OCI-LY1 (cell line): Measurements from ENCODE around the gene NT5C2.

ENCODE experiments used
- H2AFZ ChIP-seq: fragments of 200-600 bp; sonication (generic), shearing (Covaris generic); 2 replicates; pipeline ENCODE4 v1.6.0; 2014; ENCODE audit warnings: antibody characterized with exemption, mild to moderate bottlenecking, low read length
- H3F3A ChIP-seq: fragments of 200-600 bp; sonication (generic), shearing (Covaris generic); 2 replicates; pipeline ENCODE4 v1.6.0; 2014; ENCODE audit warnings: mild to moderate bottlenecking, antibody characterized with exemption, low read length, moderate library complexity; ENCODE audit not compliant: insufficient read depth
- H3K27ac ChIP-seq: fragments of 200-600 bp; sonication (generic); 2 replicates; pipeline ENCODE4 v1.5.1; 2014; ENCODE audit warnings: low read length, mixed run types, mild to moderate bottlenecking, low read depth; ENCODE audit not compliant: poor library complexity, severe bottlenecking
- H3K27me3 ChIP-seq: fragments of 200-600 bp; sonication (generic); 2 replicates; pipeline ENCODE4 v1.6.0; 2014; ENCODE audit warnings: antibody characterized with exemption, mild to moderate bottlenecking, low read length, moderate library complexity; ENCODE audit not compliant: insufficient read depth
- H3K36me3 ChIP-seq: fragments of 200-600 bp; sonication (generic); 2 replicates; pipeline ENCODE4 v1.6.1; 2014; ENCODE audit warnings: mild to moderate bottlenecking, antibody characterized with exemption, low read length, moderate library complexity, mixed read lengths; ENCODE audit not compliant: insufficient read depth
- H3K4me1 ChIP-seq: fragments of 200-600 bp; sonication (generic); 2 replicates; pipeline ENCODE4 v1.5.1; 2014; ENCODE audit warnings: mild to moderate bottlenecking, low read length, moderate library complexity; ENCODE audit not compliant: insufficient read depth, severe bottlenecking
- H3K4me2 ChIP-seq: fragments of 200-600 bp; sonication (generic), shearing (Covaris generic); 2 replicates; pipeline ENCODE4 v1.6.1; 2014; ENCODE audit warnings: low read length
- H3K4me3 ChIP-seq: fragments of 200-600 bp; sonication (generic); 2 replicates; pipeline ENCODE4 v1.5.1; 2014; ENCODE audit warnings: low read length, low read depth, mild to moderate bottlenecking, mixed read lengths; ENCODE audit not compliant: poor library complexity, severe bottlenecking
- H3K79me2 ChIP-seq: fragments of 200-600 bp; shearing (Covaris generic); 2 replicates; pipeline ENCODE4 v1.6.1; 2016; ENCODE audit warnings: mixed run types, low read length, mixed read lengths; ENCODE audit not compliant: insufficient read depth
- H3K9ac ChIP-seq: fragments of 200-600 bp; sonication (generic), shearing (Covaris generic); 2 replicates; pipeline ENCODE4 v1.6.1; 2014; ENCODE audit warnings: mild to moderate bottlenecking, low read length, mixed read lengths
- H3K9me2 ChIP-seq: fragments of 200-600 bp; sonication (generic), shearing (Covaris generic); 2 replicates; pipeline ENCODE4 v1.6.1; 2014; ENCODE audit warnings: low read depth, mild to moderate bottlenecking, low read length, mixed read lengths
- H3K9me3 ChIP-seq: fragments of 200-600 bp; shearing (Covaris generic); 2 replicates; pipeline ENCODE4 v1.6.1; 2014; ENCODE audit warnings: low read length, mixed read lengths
- H4K20me1 ChIP-seq: fragments of 200-600 bp; sonication (generic), shearing (Covaris generic); 2 replicates; pipeline ENCODE4 v1.6.0; 2016; ENCODE audit warnings: mild to moderate bottlenecking, low read length; ENCODE audit not compliant: insufficient read depth
- EZH2 ChIP-seq: fragments of 200-600 bp; sonication (generic), shearing (Covaris generic); IDR thresholded peaks from 2 replicates; pipeline ENCODE4 v1.8.0; 2017; ENCODE audit warnings: borderline replicate concordance, mixed run types, mild to moderate bottlenecking, antibody characterized with exemption, low read length, moderate library complexity, mixed read lengths
- TF ChIP-seq, protein P1 (sequence below): fragments of 200-600 bp; sonication (generic), shearing (Covaris generic); IDR thresholded peaks from 2 replicates; pipeline ENCODE4 v1.5.1; 2017; ENCODE audit warnings: mild to moderate bottlenecking, antibody characterized with exemption, low read length, moderate library complexity, mixed read lengths

The NT5C2 gene

DNA sequence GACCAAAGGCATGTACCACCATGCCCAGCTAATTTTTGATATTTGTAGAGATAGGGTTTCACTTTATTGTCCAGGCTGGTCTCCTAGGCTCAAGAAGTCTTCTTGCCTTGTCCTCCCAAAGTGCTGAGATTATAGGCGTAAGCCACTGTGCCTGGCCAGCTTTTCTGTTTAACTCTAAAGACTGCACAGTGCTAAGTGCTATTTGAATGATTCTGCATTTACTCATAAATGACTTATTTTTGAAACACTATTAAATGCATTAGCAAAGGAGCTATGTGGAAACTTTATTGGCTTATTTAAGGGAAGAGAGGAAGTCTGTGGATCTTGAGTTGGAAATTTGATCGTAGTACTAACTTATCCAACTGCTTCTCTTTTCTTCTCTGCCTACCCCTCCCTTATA, 89.1 kb downstream of the NT5C2 start:
- Histone ChIP-seq H3K9me3 (no peaks in the 10 kb centered on the region), H3K79me2 (no peaks in the 10 kb centered on the region), H3K4me1 (no peaks in the 10 kb centered on the region), H3K4me2 (no peak overlapping the region), H3K36me3 (peaks cover 36% of the 10 kb centered on the region), H3K9me2 (no peaks in the 10 kb centered on the region), H3K9ac (no peak overlapping the region), H3F3A (no peaks in the 10 kb centered on the region), H3K4me3 (no peak overlapping the region), H3K27me3 (no peaks in the 10 kb centered on the region), H3K27ac (no peak overlapping the region), H4K20me1 (no peaks in the 10 kb centered on the region), H2AFZ (no peak overlapping the region)
- TF ChIP-seq EZH2: no peak
- TF ChIP-seq, protein P1, sequence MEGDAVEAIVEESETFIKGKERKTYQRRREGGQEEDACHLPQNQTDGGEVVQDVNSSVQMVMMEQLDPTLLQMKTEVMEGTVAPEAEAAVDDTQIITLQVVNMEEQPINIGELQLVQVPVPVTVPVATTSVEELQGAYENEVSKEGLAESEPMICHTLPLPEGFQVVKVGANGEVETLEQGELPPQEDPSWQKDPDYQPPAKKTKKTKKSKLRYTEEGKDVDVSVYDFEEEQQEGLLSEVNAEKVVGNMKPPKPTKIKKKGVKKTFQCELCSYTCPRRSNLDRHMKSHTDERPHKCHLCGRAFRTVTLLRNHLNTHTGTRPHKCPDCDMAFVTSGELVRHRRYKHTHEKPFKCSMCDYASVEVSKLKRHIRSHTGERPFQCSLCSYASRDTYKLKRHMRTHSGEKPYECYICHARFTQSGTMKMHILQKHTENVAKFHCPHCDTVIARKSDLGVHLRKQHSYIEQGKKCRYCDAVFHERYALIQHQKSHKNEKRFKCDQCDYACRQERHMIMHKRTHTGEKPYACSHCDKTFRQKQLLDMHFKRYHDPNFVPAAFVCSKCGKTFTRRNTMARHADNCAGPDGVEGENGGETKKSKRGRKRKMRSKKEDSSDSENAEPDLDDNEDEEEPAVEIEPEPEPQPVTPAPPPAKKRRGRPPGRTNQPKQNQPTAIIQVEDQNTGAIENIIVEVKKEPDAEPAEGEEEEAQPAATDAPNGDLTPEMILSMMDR: no peak

DNA sequence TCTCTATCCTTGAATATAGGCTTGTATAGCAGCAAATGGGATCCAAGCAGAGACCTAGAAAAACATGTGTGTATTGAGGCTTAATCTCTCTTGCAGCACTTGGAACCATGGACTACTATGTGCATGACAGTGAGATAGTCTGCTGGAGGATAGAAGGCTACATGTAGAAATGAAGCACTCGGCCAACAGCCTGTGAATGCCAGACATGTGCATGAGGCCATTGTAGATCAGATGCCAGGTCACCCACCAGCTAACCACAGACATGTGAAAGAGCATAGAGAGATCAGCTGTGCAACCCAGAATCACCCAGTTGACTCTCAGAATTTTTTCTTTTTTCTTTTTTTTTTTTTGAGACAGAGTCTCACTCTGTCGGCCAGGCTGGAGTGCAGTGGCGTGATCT, 90.9 kb downstream of the NT5C2 start:
- Histone ChIP-seq H3K36me3 (peaks cover 54% of the 10 kb centered on the region), H3K79me2 (no peaks in the 10 kb centered on the region), H3F3A (no peaks in the 10 kb centered on the region), H3K9me3 (no peaks in the 10 kb centered on the region), H4K20me1 (no peaks in the 10 kb centered on the region), H3K27ac (no peak overlapping the region), H3K4me2 (no peak overlapping the region), H2AFZ (no peak overlapping the region), H3K4me3 (no peak overlapping the region), H3K9ac (no peak overlapping the region), H3K9me2 (no peaks in the 10 kb centered on the region), H3K27me3 (no peaks in the 10 kb centered on the region), H3K4me1 (no peaks in the 10 kb centered on the region)
- TF ChIP-seq EZH2: no peak
- TF ChIP-seq, protein P1: no peak

- H3F3A ChIP-seq: no peaks in the 10 kb centered on the region
- no peak overlapping the region for H2AFZ ChIP-seq
- TF ChIP-seq, protein P1: no peak
- no peak for TF ChIP-seq EZH2
- no peak overlapping the region for H3K4me3 ChIP-seq
- no peaks in the 10 kb centered on the region for H3K27me3 ChIP-seq
- H3K9ac ChIP-seq: no peak overlapping the region
- H3K9me2 ChIP-seq: no peaks in the 10 kb centered on the region
- peaks cover 60% of the 10 kb centered on the region for H3K36me3 ChIP-seq
- no peak overlapping the region for H3K27ac ChIP-seq
- H3K79me2 ChIP-seq: no peaks in the 10 kb centered on the region
- no peaks in the 10 kb centered on the region for H4K20me1 ChIP-seq
- no peaks in the 10 kb centered on the region for H3K9me3 ChIP-seq
- no peak overlapping the region for H3K4me2 ChIP-seq
- no peaks in the 10 kb centered on the region for H3K4me1 ChIP-seq
Measured at GRCh38 chr10:103100620-103101019, 92.5 kb downstream of the NT5C2 start.
